ENCODE data around the gene OR10K2. TPM values are rescaled to one million over a fixed set of nuclear protein-coding genes. Genes with fewer than 3 reads are reported as not detected.
"Not testable (repeated sequence)": the region's sequence is repeated elsewhere in the genome, so short reads cannot be mapped to it uniquely, and the experiment has no call there.

The OR10K2 gene, protein sequence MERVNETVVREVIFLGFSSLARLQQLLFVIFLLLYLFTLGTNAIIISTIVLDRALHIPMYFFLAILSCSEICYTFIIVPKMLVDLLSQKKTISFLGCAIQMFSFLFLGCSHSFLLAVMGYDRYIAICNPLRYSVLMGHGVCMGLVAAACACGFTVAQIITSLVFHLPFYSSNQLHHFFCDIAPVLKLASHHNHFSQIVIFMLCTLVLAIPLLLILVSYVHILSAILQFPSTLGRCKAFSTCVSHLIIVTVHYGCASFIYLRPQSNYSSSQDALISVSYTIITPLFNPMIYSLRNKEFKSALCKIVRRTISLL
- not detected in 2 replicates for total RNA-seq (2014; rRNA removed; shearing (Covaris generic))

DNA sequence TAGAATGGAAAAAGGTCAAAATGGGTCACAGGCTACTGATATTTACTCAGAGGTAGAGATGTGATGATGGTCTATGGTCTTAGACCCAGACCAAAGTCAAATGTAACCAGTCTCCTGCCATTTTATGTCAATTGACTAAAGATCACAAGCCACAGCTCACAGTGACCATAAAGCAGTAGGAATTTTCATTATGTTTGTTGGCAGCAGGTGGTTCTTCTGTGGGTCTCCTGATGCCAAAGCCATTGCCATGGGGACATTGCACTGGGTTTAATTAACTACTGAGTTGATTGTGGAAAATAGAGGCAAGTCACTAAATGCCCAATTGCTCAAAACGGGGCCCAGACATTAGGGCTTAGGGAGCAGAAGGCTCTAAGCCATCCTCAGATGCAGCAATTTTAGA lies at the start of gene OR10K2:
TSS of gene OR10K2 (minus strand) at position 101 of the 400 bp plus-strand sequence. CDS start 5,371 bp downstream, outside the sequence.
- Histone ChIP-seq H3K36me3 (no peaks in the 10 kb centered on the region), H3K27me3 (no peaks in the 10 kb centered on the region), H3K9me3 (replicated peaks) (no peaks in the 10 kb centered on the region), H3K4me1 (no peaks in the 10 kb centered on the region), H3K4me3 (no peak within 1 kb of the TSS), H3K27ac (no peak within 1 kb of the TSS)
- DNase-seq: no peak

DNA sequence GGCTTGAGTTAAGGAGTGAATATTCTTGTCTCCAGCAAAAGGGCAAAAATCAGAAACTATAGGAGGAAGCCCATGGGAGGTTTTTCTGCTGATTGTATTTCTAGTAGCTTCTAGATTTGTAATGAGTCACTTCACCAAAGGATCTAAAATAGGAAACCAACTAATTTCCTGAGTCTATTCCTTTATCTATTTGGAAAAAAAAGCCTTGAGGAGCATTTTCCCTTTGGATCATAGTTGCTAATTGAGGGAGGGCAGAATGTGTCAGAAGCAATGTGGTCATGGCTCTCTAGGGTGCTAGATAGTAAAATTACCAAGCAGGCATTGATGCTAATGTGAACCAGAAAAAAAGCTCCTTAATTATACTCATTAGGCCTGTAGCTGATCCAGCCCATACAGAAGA lies 45.9 kb upstream of the OR10K2 start, which contains the start of gene OR10R2:
TSS of gene OR10R2 (plus strand) at position 301 of the 400 bp plus-strand sequence. CDS start 106 bp downstream, outside the sequence.
- Histone ChIP-seq H3K27ac (no peak within 1 kb of the TSS), H3K36me3 (no peaks in the 10 kb centered on the region), H3K9me3 (replicated peaks) (no peaks in the 10 kb centered on the region), H3K27me3 (no peaks in the 10 kb centered on the region), H3K4me3 (no peak within 1 kb of the TSS), H3K4me1 (no peaks in the 10 kb centered on the region)
- no peak for DNase-seq

DNA sequence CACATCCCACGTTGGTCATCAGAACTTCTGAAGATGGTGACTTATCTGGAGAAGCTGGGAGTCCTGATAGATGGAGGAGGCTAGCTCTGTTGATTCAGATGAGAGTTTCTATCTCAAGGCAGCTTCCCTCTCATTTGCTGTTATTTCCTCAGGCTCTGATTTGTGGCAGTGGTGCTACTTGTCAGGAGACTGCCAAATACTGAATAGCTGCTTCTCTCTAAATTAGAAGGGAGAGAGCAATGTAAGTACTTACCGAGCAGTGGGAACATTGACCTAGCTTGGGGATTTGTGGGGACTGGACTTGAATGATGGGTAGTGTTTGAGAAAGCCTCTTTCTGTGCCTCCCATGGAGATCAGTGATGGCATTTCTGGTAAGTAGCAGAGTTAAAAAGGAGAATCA lies 35.5 kb upstream of the OR10K2 start, which contains the start of gene OR10K1:
TSS of gene OR10K1 (plus strand) at position 301 of the 400 bp plus-strand sequence. CDS start 3,728 bp downstream, outside the sequence.
- no peak for DNase-seq
- H3K36me3 ChIP-seq: no peaks in the 10 kb centered on the region
- no peak within 1 kb of the TSS for H3K4me3 ChIP-seq
- H3K4me1 ChIP-seq: no peaks in the 10 kb centered on the region; the same call in 1 of the 2 replicates
- no peaks in the 10 kb centered on the region for H3K27me3 ChIP-seq
- H3K9me3 ChIP-seq (replicated peaks): no peaks in the 10 kb centered on the region
- H3K27ac ChIP-seq: no peak within 1 kb of the TSS

DNA sequence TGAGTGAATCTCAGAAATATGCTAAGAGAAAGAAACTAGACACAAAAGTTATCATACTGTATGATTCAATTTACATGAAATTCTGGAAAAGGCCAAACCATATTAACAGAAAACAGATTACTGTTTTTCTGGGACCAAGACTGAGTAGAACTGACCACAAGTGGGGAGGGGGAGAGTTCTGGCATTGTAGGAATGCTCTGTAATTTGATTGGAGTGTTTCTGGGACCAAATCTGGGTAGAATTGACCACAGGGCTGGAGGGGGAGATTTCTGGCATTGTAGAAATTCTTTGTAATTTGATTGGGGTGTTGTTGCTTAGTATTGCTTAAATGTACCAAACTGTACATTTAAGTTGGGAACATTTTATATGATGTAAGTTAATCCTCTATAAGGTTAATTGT lies 32.2 kb upstream of the OR10K2 start:
- H3K36me3 ChIP-seq: no peaks in the 10 kb centered on the region
- no peaks in the 10 kb centered on the region for H3K27me3 ChIP-seq
- no peak overlapping the region for H3K27ac ChIP-seq
- peak in 1 of 2 experiments; percentile 1 for DNase-seq
- no peaks in the 10 kb centered on the region; the same call in 1 of the 2 replicates for H3K4me1 ChIP-seq
- no peaks in the 10 kb centered on the region for H3K9me3 ChIP-seq (replicated peaks)
- no peak overlapping the region for H3K4me3 ChIP-seq

DNA sequence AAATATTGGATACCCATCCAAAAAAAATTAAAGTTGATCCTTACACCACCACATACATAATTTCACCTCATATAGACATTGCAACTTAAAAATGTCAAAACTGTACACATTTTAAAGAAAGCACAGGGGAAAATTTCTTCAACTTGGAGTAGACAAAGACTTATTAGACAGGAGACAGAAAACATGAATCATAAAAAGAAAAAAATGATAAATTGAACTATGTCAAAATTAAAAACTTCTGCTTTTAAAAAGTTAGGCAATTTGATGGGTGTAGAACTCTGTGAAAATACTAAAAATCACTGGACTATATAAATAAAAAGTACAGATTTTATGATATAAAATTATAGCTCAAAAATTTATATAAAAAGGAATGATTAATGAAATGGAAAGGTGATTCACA lies 31.2 kb upstream of the OR10K2 start:
- Histone ChIP-seq H3K4me3 (no peak overlapping the region), H3K9me3 (replicated peaks) (no peaks in the 10 kb centered on the region), H3K27ac (no peak overlapping the region), H3K27me3 (no peaks in the 10 kb centered on the region), H3K4me1 (no peaks in the 10 kb centered on the region; the same call in 1 of the 2 replicates), H3K36me3 (no peaks in the 10 kb centered on the region)
- DNase-seq: no peak

DNA sequence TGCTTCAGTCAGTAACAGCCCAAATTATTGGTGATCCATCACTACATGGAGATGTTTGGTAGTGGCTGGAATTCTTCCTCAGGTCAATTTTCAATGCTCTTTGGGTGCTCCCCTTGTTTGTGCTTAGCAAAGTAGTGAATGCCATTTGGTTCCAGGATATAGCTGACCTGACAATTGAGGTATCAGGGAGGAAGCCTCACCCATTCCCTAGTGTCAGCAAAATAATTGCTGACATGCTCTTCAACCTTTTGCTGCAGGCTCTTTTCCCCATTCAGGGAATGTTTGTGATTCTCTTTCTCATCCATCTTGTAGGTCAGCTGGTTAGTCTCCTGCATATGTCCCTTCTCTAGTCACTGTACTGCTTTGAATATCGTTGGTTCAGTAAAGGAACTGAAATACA lies 28.5 kb upstream of the OR10K2 start:
- no peaks in the 10 kb centered on the region for H3K9me3 ChIP-seq (replicated peaks)
- no peak for DNase-seq
- no peak overlapping the region for H3K4me3 ChIP-seq
- no peaks in the 10 kb centered on the region for H3K27me3 ChIP-seq
- no peaks in the 10 kb centered on the region; the same call in 1 of the 2 replicates for H3K4me1 ChIP-seq
- no peak overlapping the region for H3K27ac ChIP-seq
- H3K36me3 ChIP-seq: no peaks in the 10 kb centered on the region

DNA sequence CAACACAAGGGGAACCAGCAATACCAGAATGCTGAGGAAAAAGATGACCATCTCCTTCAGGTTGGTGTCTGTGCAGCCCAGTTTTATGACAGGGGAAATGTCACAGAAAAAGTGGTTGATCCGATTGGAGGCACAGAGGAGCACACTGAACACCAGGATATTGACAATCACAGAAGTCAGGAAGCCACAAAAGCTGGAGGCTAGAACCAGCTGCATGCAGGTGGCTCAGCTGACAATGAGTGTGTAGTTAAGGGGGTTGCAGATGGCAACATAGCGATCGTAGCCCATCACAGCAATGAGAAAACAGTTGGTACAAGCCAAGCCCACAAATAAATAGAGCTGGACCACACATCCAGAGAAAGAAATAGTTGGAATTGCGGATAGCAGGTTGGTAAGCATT lies 19.3 kb upstream of the OR10K2 start:
- no peaks in the 10 kb centered on the region for H3K36me3 ChIP-seq
- no peak overlapping the region for H3K27ac ChIP-seq
- no peak for DNase-seq
- H3K4me1 ChIP-seq: no peaks in the 10 kb centered on the region
- H3K4me3 ChIP-seq: no peak overlapping the region
- H3K27me3 ChIP-seq: no peaks in the 10 kb centered on the region
- H3K9me3 ChIP-seq (replicated peaks): no peaks in the 10 kb centered on the region

DNA sequence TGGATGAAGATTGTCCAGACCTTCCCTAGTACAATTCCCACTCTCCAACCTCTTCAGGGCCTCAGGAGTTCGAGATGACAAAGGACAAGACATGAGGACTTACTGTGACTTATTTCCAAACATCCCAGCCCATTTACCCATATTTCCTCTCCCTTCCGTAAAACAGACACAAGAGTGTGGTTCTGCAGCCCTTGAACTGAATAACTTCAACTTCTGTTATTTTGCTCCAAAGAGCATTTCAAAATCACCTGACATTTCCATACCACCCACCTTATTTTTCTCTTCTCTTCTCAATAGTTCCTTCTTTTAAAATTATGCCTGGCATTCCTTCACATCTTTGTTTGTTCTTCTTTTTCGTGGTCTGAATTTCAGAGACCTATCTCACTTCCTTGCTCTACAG lies 8.7 kb upstream of the OR10K2 start:
- H3K4me1 ChIP-seq: no peaks in the 10 kb centered on the region
- H3K27me3 ChIP-seq: no peaks in the 10 kb centered on the region
- no peaks in the 10 kb centered on the region for H3K36me3 ChIP-seq
- no peak for DNase-seq
- H3K9me3 ChIP-seq (replicated peaks): no peaks in the 10 kb centered on the region
- no peak overlapping the region for H3K27ac ChIP-seq
- no peak overlapping the region for H3K4me3 ChIP-seq

DNA sequence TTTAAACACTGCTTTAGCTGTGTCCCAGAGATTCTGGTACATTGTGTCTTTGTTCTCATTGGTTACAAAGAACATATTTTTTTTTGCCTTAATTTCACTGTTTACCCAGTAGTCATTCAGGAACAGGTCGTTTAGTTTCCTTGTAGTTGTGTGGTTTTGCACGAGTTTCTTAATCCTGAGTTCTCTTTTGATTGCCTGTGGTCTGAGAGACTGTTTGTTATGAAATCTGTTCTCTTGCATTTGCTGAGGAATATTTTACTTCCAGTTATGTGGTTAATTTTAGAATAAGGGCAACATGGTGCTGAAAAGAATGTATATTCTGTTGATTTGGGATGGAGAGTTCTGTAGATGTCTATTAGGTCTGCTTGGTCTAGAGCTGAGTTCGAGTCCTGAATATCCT lies 4.1 kb upstream of the OR10K2 start:
- H3K27ac ChIP-seq; H3K4me1 ChIP-seq; H3K27me3 ChIP-seq; H3K9me3 ChIP-seq (replicated peaks); DNase-seq; H3K36me3 ChIP-seq; H3K4me3 ChIP-seq: not testable (repeated sequence)

DNA sequence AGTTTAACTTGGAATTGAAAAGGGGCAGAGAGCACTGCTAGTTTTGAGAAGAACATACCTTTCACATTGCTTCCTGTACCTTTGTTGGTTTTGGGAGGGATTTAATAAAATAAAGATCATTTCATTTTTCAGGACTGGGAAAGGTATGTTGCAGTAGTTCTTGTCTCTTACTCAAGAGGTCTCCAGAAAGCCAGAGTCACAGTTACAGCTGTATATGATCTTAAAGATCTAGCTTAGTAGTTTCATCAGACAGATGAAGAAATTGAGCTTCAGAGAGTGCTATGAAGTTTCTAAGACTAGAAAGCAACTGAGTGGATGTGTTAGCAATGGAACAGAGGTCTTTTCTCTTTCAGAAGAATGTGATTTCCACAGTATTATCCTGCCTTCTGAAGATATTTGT lies 1.0 kb downstream of the OR10K2 start:
- H3K27me3 ChIP-seq: no peaks in the 10 kb centered on the region
- no peak for DNase-seq

DNA sequence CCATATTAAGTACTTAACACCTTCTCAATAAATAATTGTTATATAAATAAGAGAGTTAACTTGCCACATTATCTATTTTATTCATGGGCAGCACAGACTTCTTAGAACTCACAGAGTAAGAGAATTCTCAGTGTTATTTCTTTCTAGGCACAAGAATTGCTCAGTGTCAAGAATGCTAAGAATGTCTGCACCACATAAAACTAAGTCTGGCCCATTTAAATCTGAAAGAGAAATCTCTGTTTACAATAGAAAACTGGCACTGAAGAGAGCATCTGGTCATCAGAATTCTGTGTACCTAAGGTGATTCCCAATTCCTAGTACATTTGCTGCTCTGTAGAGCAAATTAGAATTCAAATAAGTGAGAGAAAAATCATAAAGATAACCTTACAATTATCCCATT lies 3.8 kb downstream of the OR10K2 start:
- DNase-seq: no peak
- Histone ChIP-seq H3K27me3 (no peaks in the 10 kb centered on the region), H3K27ac (no peak overlapping the region), H3K4me3 (no peak overlapping the region), H3K36me3 (no peaks in the 10 kb centered on the region), H3K9me3 (replicated peaks) (no peaks in the 10 kb centered on the region), H3K4me1 (no peaks in the 10 kb centered on the region)

More for the DNA sequence above, 1.0 kb downstream of the OR10K2 start:
- H3K4me1 ChIP-seq: no peaks in the 10 kb centered on the region
- H3K36me3 ChIP-seq: no peaks in the 10 kb centered on the region
- H3K9me3 ChIP-seq (replicated peaks): no peaks in the 10 kb centered on the region
- no peak overlapping the region for H3K4me3 ChIP-seq
- no peak overlapping the region for H3K27ac ChIP-seq

DNA sequence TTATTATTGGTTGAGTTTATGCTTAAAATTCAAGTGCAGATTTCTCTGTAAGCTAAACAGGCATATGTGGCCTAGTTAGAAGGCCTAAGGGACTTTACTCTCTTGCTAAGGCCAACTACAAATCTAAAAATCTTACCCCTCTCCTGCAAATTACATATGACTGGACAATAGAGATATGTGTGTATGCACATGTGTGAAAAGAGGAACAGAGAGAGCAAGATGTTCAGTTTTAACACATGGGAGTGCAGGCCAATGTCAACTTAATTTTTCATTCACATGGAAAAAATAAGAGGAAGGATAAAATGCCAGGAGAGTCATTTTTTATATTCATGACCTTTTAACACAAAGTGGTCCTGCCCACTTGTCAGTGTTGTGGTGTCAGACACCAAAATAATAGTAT lies 8.5 kb downstream of the OR10K2 start:
- H3K27ac ChIP-seq: no peak overlapping the region
- H3K36me3 ChIP-seq: no peaks in the 10 kb centered on the region
- no peaks in the 10 kb centered on the region for H3K9me3 ChIP-seq (replicated peaks)
- no peak for DNase-seq
- no peaks in the 10 kb centered on the region for H3K27me3 ChIP-seq
- no peak overlapping the region for H3K4me3 ChIP-seq
- H3K4me1 ChIP-seq: no peaks in the 10 kb centered on the region

DNA sequence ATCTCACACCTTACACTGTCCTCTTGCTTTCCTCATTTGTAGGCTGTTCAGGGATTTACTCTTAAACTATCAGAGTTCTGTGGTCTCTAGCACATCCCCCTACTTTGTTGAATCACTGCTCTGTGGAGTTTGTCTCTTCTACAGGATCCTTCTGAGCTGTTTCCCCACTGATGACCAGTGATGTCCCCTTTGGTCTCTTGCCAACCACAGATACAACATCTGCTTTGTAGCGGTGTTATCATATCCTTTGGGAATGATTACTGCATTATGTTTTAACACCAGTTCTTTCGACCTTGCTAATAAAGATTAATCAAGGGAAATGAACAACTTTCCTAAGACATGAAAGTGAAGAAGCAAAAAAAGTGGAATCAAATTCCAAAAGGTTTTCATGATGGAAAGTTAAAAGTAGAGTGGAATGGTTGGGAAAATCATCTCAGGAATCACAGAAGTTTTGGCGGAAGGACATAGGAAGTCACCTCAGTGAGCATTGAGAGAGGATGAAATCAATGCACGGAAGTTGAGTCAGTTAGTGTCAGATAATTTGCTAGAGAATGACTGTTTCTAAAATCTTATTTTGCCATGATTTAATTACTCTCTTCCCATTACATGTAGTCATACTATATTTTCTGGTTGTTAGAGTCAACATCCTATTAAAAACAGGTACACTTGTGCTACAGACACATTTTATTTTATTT lies 11.2 kb downstream of the OR10K2 start:
- Histone ChIP-seq H3K27me3 (no peaks in the 10 kb centered on the region), H3K9me3 (replicated peaks) (no peaks in the 10 kb centered on the region), H3K27ac (no peak overlapping the region), H3K4me3 (no peak overlapping the region), H3K36me3 (no peaks in the 10 kb centered on the region), H3K4me1 (no peaks in the 10 kb centered on the region)
- no peak for DNase-seq

DNA sequence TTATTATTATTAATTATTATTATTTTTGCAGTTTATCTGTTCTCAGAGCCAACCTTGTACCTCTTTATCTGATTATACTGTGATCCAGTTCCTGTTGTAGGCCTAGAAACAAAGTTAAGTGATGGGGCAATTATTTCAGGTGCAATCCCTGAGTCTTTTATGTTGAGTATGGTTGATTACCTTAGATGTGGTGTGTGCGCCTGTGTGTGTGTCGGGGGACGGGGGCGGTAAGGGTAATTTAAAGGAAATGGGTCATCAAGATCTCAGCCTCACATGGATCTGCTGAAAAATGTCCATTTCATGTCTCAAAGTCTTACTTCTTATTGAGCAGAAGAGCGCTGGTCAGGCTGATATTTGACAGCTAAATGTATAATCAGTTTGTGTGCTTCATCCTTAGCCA lies 18.9 kb downstream of the OR10K2 start:
- Histone ChIP-seq H3K9me3 (replicated peaks) (no peaks in the 10 kb centered on the region), H3K27ac (no peak overlapping the region), H3K4me3 (no peak overlapping the region), H3K4me1 (no peaks in the 10 kb centered on the region), H3K27me3 (no peaks in the 10 kb centered on the region), H3K36me3 (no peaks in the 10 kb centered on the region)
- DNase-seq: no peak

DNA sequence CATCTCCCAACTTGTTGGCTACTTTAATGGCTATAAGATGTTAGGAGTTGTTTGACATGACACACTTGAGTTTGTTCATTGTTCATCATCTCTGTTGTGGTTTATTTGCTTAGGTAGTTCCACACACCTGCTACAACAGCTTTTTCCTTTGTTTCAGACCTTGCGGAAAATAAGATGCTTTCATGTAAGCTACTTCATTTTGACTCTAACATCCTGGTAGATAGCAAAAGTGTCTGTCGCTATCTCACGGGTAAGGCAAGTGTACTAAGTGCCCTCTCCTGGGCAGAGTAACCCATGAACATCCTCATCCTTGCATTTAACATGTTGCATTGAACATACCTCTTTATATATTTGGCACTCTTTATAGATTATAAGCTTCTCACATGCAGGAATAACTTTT lies 25.2 kb downstream of the OR10K2 start:
- H3K27ac ChIP-seq: no peak overlapping the region
- H3K9me3 ChIP-seq (replicated peaks): no peaks in the 10 kb centered on the region
- no peaks in the 10 kb centered on the region; the same call in 1 of the 2 replicates for H3K27me3 ChIP-seq
- peaks cover 13% of the 10 kb centered on the region; the same call in 1 of the 2 replicates for H3K4me1 ChIP-seq
- H3K36me3 ChIP-seq: no peaks in the 10 kb centered on the region
- no peak overlapping the region for H3K4me3 ChIP-seq
- DNase-seq: no peak

Data from SJCRH30 (cell line).